NAMALWA (cell line): Measurements from ENCODE around the gene XPO5.

Experiments
- DNase-seq: peaks from one replicate; pipeline ENCODE4 v3.0.0-alpha.2; 2015; ENCODE audit warnings: low spot score

XPO5 gene

GRCh38 chr6:43497689-43498088, 78.1 kb downstream of the XPO5 start:
- DNase-seq: no peak

GRCh38 chr6:43497129-43497396, 78.8 kb downstream of the XPO5 start:
- no peak for DNase-seq

- peak; percentile 41 for DNase-seq
Observed at GRCh38 chr6:43496370-43497128, 79.3 kb downstream of the XPO5 start.

- no peak for DNase-seq
Observed at GRCh38 chr6:43495409-43495941, 80.4 kb downstream of the XPO5 start.

DNA sequence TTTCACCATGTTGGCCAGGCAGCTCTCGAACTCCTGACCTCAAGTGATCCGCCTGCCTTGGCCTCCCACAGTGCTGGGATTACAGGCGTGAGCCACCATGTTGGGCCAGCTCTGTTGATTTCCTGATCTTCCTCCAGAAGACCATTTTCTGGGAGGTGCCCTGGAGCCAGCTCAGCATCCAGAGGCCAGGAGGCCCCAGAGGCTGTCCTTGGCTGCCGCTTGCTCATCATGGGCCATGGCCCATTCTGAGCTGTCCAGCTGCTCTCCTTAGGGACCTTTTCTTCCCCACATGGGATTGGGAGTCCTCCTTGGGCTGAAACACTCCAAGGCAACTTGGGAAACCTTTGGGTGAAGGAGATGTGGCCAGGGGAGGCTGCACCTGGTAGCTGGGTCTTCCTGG, 81.1 kb downstream of the XPO5 start:
- DNase-seq: no peak

DNA sequence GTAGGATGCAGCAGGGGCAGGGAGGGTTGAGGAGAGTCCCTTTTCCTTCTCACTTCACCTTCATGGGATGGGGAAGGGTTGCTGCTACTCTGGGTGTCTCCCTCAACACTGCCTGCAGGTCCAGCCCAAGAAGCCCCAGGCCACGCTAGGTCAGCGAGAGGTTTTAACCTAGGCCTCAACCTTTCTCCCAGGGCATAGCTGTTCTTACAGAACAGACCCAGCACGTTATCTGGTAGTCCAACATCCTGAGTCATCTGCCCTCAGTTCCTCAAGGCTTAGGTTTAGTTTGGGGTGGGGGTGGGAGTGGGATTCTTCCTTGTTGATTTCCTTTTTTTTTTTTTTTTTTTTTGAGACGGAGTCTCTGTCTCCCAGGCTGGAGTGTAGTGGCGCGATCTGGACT, 81.5 kb downstream of the XPO5 start:
- DNase-seq: no peak

GRCh38 chr6:43493833-43494232, 82.0 kb downstream of the XPO5 start:
- no peak for DNase-seq

DNA sequence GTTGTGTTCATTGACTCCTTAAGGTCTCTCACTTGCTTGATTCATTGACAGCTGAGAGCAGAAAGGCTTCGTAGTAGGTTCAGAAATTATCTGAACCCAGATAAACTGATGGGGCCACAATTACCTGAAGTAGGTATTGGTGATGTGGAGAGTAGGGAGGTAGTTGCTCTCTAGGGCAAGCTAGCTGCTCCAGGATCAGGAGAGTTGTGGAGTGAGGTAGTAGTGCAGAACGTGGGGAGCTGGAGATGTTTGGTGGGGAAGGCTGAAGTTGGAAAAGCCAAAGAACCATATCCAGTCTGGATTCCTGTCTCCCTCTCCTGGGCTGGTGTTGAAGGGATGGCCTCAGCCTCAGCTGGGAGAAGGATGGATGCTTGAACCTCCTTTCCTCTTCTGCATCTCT, 82.6 kb downstream of the XPO5 start:
- no peak for DNase-seq

GRCh38 chr6:43492673-43493072, 83.2 kb downstream of the XPO5 start:
- no peak for DNase-seq

- DNase-seq: no peak
Observed at GRCh38 chr6:43491750-43492661, 83.8 kb downstream of the XPO5 start.

GRCh38 chr6:43490523-43490939, 85.3 kb downstream of the XPO5 start:
- DNase-seq: no peak

DNA sequence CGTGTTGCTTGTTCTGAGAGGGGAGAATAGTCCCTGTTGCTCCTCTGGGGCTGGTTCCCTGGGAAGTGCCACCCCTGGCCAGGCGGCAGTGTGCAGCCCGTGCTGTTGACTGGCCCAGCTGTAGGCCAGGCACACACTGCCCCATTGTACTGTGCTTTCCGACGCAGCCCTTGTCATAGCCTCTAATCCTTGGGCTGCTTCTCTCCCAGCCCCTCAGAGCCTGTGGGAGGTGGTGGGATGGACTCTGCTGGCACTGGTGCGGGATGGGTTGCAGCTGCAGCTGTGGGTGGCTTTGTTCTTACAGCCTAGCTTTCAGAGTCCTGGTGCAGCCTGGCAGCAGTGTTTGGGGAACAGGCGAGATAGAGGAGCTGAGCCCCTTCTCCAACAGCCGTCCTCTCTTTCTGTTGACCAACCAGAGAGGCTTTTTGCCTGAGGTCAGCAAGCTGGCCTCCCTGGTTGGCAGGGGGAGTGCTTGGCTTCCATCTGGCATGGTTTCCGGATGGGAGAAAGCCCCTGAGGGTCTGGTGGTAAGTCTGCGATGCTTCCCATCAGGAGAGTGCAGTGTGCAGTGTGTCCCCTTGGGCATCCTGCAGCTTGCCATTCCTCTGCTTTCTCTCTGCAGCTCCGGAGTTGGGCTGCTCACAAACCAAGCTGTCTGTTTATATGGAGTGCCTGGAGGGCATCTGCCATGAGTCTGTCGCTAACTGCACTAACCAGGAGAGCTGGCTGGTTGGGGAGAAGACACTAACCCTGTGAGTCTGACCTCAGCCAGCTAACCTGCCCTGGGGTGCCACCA, 86.4 kb downstream of the XPO5 start:
- DNase-seq: no peak

DNA sequence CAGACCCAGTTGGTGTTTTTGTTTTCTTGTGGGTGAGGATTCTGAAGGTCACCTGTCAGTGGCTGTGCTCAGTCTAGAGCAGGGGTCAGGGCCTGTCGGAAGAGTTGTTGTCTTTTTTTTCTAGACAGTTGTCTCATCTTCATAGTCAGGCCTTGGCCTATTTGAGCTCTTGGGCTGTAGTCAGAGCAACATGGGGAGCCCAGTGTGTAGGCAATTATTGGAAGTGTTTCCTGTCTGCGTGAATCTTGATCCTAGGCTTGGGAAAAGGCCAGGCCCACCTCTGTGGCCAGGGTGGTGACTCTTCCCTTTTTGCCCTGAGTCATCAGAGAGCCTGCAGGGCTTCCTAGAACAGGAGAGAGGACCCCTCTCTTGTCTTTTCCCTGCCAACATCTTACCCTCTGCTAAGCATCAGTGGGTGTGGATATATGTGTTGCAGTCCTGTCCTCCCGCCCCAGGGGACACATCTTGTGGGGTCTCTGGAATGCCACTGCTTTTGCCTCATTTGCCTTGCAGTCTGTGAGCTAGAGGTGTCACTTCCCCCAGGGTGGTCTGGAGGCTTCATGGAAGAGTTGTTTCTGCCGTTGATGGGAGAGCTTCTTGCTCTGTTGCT, 87.1 kb downstream of the XPO5 start:
- DNase-seq: no peak

- no peak for DNase-seq
Observed at GRCh38 chr6:43481591-43482236, 94.1 kb downstream of the XPO5 start.

DNA sequence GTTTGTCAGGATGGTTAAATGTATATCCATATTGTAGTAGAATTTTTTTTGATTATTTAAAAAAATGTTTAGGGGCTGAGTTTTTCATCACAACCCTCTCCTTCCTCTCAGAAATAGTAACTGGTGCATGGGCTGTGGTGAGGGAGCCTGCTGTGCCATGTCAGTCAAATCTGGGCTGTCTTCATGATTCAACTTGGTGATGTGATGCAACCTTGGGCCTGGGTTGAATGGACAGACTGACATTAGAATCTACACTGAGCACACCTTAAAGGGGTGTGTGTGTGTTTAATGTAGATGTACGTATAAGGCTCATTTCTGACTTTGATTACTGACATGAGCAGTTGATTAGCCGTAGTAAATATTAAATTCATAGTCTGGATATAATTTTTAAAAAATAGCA, 94.8 kb downstream of the XPO5 start:
- no peak for DNase-seq

- DNase-seq: peak; percentile 52
Observed at GRCh38 chr6:43478008-43478372, 97.8 kb downstream of the XPO5 start.

GRCh38 chr6:43477235-43478007, 98.4 kb downstream of the XPO5 start, which contains the start of gene TJAP1:
Gene TJAP1, plus strand, starts transcription at chr6:43477570. Its CDS starts 21,432 bp downstream, at chr6:43499002.
- peak; percentile 92 for DNase-seq

DNA sequence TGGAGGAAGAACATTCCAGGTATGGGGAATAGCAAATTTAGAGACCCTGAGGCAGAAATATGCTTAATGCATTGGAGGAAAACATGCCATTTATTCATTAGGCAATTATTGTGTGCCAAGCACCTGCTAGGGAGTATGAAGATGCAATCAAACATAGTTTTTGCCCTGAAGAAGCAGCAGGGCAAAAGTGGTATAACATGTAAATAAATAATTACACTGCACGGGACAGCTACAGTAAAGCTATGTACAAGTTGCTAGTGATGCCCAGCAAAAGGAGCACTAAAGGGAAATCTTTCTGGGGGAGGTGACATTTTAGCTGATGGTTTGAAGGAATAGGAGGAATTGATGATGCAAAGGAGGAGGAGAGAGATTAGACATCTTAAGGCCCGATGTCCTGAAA, 99.1 kb downstream of the XPO5 start:
- peak; percentile 67 for DNase-seq

DNA sequence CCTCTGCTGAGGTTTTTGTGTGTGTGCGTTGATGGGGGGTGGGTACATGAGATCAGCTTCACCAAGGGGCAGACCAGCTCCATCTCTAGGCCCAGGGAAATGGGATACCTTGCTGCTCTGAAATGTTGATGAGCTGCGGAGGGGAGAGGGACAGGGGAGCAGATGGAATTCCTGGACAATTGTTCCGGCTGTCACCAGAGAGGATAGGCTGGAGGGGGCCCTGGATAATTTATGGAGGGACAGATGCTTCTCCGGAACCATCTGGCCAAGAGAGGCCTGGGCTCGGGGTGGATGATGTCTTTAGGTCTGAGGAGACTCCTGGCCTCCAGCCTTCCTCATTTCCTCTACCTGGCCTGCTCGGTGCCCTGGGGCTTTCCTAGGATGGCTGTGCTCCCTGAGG, 100.3 kb downstream of the XPO5 start:
- no peak for DNase-seq

- no peak for DNase-seq
Observed at GRCh38 chr6:43472515-43472914, 103.3 kb downstream of the XPO5 start.
